K562 (cell line): Measurements from ENCODE around the gene L3MBTL1.

Experiments
- ATF2 ChIP-seq: sonication (generic); formaldehyde crosslinking; IDR thresholded peaks from 2 replicates; pipeline ENCODE4 v1.8.1; 2022; ENCODE audit warnings: missing genetic modification reagents
- ATF6 ChIP-seq: sonication (generic); formaldehyde crosslinking; IDR thresholded peaks from 2 replicates; pipeline ENCODE4 v1.4.0; 2020; ENCODE audit warnings: mild to moderate bottlenecking, missing genetic modification reagents
- BRCA1 ChIP-seq, 2 experiments: fragments of 450-650 bp in 1 of 2; sonication (generic) in 1 of 2; formaldehyde crosslinking in 1 of 2; IDR thresholded peaks; 2 replicates each; pipeline versions ENCODE4 v1.5.0 to v1.6.1; 2017 to 2020; ENCODE audit warnings: mild to moderate bottlenecking in 1 of 2, missing genetic modification reagents in 1 of 2
- CREB1 ChIP-seq, 2 experiments: sonication (generic) in 1 of 2; formaldehyde crosslinking in 1 of 2; IDR thresholded peaks; 2 replicates each; pipeline versions ENCODE4 v1.6.1 to v1.8.0; 2012 to 2022; ENCODE audit warnings: inconsistent platforms in 1 of 2, mild to moderate bottlenecking in 1 of 2, missing genetic modification reagents in 1 of 2, moderate library complexity in 1 of 2
- ERF ChIP-seq: fragments of 450-650 bp; formaldehyde crosslinking; IDR thresholded peaks from 2 replicates; pipeline ENCODE4 v1.4.0; 2020; ENCODE audit warnings: mild to moderate bottlenecking, mixed read lengths
- HNRNPLL ChIP-seq: fragments of 200-400 bp; formaldehyde crosslinking; IDR thresholded peaks from 2 replicates; pipeline ENCODE4 v1.6.1; 2017; ENCODE audit warnings: low read length, low read depth, mild to moderate bottlenecking; ENCODE audit not compliant: poor library complexity, severe bottlenecking
- MAZ ChIP-seq, 2 experiments: fragments of 450-650 bp in 1 of 2; sonication (generic) in 1 of 2; formaldehyde crosslinking; IDR thresholded peaks in 1 of 2; conservative IDR thresholded peaks in 1 of 2; 2 replicates each; pipeline versions ENCODE4 v1.4.0 to v1.5.0; 2020; ENCODE audit warnings: mild to moderate bottlenecking in 1 of 2, missing genetic modification reagents in 1 of 2
- POLR2A ChIP-seq: fragments of 450-650 bp; conservative IDR thresholded peaks from 2 replicates; pipeline ENCODE4 v1.6.1; 2016
- SRSF3 ChIP-seq: fragments of 200-400 bp; formaldehyde crosslinking; IDR thresholded peaks from 2 replicates; pipeline ENCODE4 v1.6.1; 2016; ENCODE audit warnings: mild to moderate bottlenecking, low read length, moderate library complexity; ENCODE audit not compliant: insufficient read depth
- TCF7 ChIP-seq: sonication (generic); IDR thresholded peaks from 2 replicates; pipeline ENCODE4 v1.6.1; 2016; ENCODE audit warnings: antibody characterized with exemption, borderline replicate concordance
- ZBTB40 ChIP-seq, 2 experiments: fragments of 450-650 bp in 1 of 2; sonication (generic) in 1 of 2; formaldehyde crosslinking in 1 of 2; IDR thresholded peaks; 2 replicates each; pipeline versions ENCODE4 v1.7.1 to v1.9.0; 2016 to 2022; ENCODE audit warnings: inconsistent platforms in 1 of 2, mild to moderate bottlenecking in 1 of 2, missing genetic modification reagents in 1 of 2
- ZNF280A ChIP-seq: fragments of 450-650 bp; IDR thresholded peaks from 2 replicates; pipeline ENCODE4 v1.6.1; 2018; ENCODE audit warnings: mild to moderate bottlenecking, low read depth; ENCODE audit not compliant: partially characterized antibody

GRCh38 chr20:43529051-43529450, 21.6 kb downstream of the L3MBTL1 start:
- TF ChIP-seq MAZ (CRISPR knock-in tag; conservative IDR thresholded peaks at IDR 0.05 in 1 of 2, IDR thresholded peaks at IDR 0.05 in 1 of 2): no peak
- no peak for TF ChIP-seq CREB1 (IDR thresholded peaks at IDR 0.05)
- TF ChIP-seq CREB1 (CRISPR knock-in tag; IDR thresholded peaks at IDR 0.05): no peak
- TF ChIP-seq BRCA1 (IDR thresholded peaks at IDR 0.05): no peak
- TF ChIP-seq BRCA1 (CRISPR knock-in tag; IDR thresholded peaks at IDR 0.05): no peak
- no peak for TF ChIP-seq TCF7
- TF ChIP-seq ZNF280A: no peak
- no peak for TF ChIP-seq POLR2A
- no peak for TF ChIP-seq SRSF3
- TF ChIP-seq ERF: no peak
- no peak for TF ChIP-seq ATF6
- no peak for TF ChIP-seq ZBTB40 (IDR thresholded peaks at IDR 0.05)
- TF ChIP-seq ZBTB40 (CRISPR knock-in tag; IDR thresholded peaks at IDR 0.05): no peak
- TF ChIP-seq ATF2: no peak
- TF ChIP-seq HNRNPLL: no peak
